HG03565 (cell line): ENCODE measurements around the gene FAM149A.

Experiments
- ATAC-seq: cut with Tn5 transposase; IDR thresholded peaks from one replicate; pipeline ENCODE4 v1.9.1; 2021; ENCODE audit warnings: mild to moderate bottlenecking, moderate library complexity; ENCODE audit not compliant: unreplicated experiment

The FAM149A gene

DNA sequence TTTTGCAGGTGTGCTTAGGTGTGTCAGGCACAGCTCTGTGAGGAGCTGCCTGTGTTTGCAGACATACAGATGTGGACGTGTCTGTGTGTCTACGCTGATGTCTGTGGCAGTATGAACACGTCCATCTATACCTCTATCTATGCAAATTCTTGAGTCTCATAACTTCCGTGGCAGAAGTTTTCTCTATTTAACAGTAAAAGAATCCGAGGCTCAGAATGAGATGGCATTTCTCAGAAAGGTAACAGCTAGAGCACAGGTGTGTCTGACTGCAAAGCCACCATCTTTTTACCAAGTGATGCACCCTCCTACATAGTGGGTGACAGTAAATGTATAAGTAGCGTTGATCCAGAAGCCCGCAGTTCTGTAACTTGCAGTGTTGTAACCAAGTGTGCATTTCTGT is 47.0 kb downstream of the FAM149A start:
- peak; percentile 48 for ATAC-seq

DNA sequence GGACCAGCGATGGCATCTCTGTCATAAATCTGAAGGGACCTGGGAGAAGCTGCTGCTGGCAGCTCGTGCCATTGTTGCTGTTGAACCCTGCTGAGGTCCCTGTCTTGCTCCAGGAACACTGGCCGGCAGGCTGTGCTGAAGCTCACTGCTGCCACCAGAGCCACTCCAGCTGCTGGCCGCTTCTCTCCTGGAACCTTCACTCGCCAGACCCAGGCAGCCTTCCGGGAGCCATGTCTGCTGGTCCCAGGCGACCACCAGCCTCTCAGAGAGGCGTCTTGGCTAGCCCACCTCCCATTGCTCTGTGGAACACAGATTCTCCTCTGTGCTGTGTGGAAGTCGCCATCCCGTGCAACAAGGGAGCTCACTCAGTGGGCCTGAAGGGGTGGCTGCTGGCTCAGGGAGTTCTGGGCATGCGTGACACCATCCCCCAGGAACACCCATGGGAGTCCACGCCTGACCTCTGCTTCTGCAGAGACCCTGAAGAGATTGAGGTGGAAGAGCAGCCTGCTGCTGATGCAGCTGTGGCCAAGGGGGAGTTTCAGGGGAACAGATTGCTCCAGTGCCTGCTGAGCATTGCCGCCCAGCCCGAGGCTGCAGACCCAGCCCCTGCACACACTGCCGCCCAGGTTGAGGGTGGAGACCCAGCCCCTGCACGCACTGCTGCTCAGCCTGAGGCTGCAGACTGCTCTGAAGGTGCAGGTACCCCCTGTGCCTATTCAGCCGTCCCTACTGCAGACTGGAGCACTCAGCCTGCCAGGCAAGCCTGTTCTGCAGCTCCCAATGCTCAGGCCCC is 53.7 kb downstream of the FAM149A start:
- ATAC-seq, result peak; percentile 40

DNA sequence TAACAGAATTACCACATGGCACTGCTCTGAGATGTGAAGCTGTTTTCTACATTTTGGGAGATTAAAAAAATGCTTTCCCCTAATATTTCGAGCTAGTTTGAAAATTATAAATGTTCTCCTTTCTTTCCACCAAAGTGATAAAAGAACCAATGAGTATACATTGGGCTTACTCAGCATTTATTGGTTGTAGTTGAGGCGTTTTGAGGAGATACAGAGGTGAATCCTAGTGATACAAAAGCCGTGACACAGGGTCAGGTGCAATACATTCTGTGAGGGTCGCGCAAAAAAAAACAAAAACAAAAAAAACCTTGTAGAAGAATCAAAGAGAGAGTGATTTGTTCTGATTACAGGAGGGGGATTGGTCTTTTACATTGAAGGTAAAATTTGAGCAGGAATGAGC is 54.5 kb downstream of the FAM149A start:
- no peak for ATAC-seq

DNA sequence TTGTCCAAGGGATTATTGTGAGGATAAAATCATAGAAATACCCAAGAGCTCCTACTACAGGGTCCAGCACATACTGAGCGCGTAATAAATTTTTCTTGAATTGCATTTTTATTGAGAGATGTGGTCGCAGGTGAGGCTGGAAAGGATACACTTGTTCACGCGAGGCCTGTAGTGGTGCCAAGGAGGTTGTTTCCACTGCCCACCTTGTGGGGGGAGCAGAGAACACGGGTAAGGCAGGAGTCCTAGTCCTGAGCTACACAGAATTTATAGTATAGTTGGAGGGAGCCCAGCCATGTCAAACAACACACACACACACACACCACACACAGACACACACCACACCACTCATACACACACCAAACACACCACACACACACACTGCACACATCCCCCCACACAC is 55.1 kb downstream of the FAM149A start:
- no peak for ATAC-seq

DNA sequence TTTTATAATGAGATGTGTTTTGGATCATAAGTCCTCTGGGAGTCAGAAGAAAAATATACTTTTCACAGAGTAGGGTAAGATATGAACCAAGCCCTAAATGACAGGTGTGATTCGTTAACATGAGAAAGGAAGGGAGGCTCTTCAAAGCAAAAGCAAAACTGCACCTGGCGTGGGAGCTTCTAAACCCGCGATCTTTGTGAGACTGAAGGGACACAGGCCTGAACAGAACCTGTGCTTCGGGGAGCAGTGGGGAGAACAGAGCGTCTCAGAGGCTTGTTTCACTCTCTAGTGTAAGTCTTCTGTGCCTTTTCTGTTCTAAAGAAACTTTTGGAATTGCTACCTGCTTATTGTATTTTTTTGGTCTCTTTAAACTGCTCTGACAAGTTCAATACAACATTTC is 56.6 kb downstream of the FAM149A start:
- ATAC-seq, result peak; percentile 89

DNA sequence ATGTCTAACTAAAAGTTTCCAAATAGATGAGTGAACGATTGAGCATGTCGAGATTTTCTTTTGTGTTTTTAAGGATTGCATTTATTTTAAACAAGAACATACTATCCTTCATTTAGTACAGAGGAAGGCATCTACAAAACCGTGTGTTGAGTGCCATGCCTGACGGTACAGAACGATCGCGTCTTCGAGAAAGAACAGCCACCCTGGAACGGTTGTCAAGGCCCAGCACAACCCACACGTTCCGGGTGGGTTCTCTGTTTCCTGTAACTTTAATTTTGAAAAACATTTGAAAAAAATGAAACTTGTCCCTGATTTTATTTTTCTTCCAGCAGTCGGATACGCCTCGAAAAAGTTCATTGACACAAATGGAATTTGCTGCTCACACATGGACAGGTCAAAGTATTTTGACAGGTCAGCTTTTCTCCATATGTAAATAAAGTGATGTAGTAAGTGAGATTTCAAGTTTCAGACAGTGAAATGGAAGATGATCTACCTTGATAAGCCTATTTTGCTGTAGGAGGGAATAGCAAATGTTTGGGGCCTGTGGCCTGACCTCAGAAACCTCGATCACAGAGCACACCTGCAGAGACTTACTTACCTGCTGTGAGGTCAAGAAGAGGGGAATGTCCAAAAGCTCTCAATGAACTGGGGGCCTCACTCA is 62.5 kb downstream of the FAM149A start:
- ATAC-seq, result no peak

DNA sequence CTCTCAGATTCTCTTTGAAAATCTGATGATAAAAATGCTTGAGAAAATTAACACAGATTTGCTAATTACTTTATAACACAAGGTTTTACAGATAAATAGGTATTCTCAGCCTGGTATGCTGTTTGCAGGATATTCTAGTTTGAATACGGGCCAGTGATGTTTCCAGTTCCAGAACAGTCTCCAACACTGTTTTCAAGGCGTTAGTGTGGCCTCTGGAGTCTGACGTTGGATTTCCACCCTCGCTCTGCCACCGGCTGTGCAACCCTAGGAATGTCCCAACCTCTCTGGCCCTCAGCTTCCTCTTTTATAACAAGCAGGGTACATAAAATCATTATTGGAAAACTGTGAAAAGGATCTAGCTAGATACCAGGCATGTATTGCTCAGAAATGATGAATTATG is 63.1 kb downstream of the FAM149A start:
- ATAC-seq, result no peak

DNA sequence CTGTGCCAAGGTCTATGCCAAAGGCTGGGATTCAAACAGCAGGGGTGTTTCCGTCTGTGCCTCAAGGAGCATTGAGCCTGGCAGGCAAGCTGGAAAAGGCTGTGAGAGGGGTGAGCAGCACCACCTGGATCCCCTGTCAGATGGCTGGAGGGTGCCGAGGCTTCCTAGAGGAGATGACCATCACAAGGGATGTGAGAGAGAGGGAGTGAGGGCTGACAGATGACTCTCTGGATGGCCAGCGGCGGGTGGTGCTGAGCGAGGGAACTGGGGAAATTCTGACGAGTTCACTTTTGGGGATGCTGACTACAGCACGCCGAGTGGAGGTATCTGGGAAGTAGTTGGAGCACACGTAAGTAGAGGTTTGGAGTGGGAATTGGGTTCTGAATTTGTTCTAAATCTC is 64.2 kb downstream of the FAM149A start:
- no peak for ATAC-seq

DNA sequence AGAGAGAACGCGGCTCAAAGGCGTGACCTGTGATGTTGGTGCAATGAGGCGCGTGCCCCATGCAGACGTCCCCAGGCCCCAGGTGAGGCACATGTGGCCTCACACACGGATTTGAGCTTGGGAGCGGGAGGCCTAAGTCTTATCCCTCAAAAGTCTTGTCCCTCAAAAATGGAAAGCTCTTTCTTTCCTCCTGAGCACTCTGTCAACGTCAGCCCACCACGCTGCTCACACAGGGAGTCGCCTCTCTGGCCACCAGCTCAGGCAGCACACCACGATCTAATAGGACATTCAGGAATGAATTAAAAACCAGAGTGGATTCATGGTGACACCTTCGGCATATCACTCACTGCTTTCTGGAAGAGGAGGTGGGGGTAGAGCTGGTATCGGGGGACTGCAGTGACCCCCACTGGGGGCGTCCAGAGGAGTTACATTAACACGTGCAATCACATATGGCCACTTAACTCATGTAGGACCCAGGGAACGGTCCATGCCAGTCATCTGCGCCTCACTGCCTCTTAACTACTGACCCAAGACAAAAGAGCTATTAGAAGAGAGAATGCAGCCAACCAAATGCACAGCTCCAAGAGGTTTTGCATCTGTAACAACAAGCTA is 64.9 kb downstream of the FAM149A start:
- ATAC-seq, result no peak

DNA sequence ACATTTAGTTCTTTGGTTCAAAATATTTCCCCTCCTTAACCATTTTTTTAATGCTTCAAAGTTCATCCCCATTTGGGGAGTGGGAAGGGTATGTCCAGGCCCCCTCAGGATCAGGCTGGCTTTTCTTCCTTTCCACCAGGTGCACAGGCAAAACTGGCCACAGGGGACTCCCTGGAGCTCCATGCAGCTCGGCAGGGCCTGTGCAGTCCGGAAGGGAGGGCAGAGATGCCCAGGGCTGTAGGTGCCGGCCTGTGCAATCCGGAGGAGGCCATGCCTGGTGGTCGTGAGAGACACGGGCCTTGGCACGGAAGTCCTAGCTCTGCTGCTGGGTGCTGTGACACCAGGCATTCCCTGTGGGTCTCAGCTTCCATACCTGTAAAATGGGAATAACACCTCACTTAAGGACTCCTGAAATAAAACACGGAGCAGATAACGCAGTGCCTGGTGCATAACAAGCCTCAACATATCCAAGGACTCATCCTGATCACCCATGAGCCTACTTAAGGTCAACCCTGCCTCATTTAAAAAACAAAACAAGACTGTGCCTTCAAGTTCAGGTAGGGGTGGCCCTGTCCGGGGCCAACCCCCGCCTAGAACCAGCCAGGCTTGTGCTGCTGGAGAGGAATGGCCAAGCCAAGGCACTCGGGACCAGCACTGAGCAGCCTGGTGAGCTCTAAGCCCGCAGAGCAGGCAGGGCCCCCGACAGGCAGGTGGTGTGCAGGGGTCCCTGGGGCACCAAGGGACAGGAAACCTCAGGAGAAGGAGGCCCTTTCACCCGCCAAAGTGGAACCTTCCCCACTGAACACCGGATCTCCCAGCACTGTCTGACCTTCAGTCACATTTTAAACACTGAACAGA is 65.7 kb downstream of the FAM149A start:
- ATAC-seq, result no peak

DNA sequence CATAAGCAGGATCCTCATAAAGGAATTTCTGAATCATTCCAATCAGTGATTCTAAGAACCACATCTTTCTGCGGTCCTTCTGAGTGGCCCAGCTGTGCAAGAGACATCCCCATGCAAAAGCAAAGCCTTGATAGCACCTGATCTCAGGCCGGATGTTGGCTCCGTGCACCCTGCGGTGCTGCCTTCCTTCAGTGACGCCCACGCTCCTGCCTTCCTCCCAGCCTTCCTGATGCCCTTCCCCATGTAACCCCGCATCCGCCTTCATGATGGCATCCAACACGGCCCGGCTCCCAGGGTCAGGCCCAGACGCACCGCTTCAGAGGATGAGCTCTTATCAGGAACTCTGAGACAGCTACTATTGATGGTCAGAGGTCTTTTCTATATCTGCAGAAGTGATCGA is 66.5 kb downstream of the FAM149A start:
- ATAC-seq, result no peak

DNA sequence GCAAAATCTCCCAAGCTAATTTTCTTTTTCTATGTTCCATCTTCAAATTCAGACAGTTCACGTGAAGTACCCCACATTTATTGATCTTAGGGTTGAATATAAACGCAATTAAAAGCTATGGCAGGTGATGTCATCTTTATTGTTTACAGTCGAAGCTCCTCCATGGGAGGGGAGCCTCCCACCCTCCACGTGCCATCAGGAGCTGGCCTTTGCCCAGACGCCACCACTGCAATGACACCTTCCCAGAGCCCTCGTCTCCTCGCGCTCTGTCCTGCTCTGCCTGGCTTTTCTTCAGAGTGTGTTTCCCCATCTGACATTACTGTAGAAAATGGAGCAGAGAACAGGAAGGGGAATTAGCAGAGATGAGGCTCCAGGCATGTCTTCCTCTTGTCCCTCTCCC is 68.0 kb downstream of the FAM149A start:
- ATAC-seq, result no peak

DNA sequence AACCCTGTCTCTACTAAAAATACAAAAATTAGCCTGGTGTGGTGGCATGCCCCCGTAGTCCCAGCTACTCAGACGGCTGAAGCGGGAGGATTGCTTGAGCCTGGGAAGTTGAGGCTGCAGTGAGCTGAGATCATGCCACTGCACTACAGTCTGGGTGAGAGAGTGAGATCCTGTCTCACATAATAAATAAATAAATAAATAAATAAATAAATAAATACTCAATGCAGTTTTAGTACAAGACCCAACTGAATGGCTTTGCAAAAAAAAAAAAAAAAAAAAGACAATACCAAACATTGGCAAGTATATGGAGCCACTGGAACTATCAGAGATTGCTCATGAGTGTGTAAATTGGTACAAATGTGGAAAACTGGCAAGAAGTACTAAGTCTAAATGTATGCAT is 83.6 kb downstream of the FAM149A start:
- ATAC-seq, result no peak

DNA sequence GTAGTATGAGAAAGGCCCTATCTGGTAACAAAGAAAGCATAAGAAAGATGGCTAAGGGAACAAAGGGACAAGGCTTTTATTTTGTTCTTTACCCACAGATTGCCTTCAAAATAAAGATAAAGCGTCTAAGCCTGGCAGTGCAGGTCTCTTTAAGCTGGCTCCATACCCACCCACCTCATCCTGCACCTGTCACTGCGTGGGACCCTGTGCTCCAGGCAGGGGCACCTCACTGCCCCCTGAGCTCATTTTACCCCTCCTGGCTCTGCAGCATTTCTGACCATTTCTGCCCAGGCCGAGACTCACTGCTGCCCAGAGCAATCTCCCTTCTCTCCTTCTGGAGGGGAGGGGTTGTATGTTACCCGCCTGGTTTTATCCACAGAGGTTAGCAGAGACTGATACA is 85.2 kb downstream of the FAM149A start:
- no peak for ATAC-seq

DNA sequence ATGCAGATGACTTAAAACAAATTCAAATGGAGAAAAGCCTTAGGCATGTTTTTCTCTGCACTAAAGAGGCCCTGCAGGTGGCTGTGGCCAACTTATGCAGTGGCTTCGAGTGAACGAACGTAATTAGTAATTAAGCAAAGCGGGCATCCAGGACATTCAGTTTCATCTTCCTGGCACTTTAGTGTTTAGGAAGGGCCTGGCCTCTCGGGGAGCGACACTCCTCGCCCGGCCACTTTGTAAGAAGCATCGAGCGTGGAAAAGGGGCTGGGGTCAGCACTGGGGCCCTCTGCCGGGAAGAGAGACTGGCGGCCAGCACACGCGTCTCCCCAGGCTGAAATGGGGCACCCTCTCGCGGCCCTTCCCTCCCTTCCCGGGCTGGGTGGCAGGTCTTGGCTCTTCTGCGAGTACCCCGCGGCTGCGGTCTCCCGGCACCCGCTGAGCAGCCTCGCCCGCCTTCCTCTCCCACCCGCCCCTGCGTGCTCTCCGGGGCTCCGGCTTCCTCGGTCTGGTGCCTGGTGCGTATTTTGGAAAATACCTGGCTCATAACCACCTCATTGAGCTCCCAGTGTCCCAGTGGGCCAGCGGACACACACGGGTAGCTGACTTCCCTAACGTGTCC is 86.2 kb downstream of the FAM149A start:
- ATAC-seq, result peak; percentile 7

DNA sequence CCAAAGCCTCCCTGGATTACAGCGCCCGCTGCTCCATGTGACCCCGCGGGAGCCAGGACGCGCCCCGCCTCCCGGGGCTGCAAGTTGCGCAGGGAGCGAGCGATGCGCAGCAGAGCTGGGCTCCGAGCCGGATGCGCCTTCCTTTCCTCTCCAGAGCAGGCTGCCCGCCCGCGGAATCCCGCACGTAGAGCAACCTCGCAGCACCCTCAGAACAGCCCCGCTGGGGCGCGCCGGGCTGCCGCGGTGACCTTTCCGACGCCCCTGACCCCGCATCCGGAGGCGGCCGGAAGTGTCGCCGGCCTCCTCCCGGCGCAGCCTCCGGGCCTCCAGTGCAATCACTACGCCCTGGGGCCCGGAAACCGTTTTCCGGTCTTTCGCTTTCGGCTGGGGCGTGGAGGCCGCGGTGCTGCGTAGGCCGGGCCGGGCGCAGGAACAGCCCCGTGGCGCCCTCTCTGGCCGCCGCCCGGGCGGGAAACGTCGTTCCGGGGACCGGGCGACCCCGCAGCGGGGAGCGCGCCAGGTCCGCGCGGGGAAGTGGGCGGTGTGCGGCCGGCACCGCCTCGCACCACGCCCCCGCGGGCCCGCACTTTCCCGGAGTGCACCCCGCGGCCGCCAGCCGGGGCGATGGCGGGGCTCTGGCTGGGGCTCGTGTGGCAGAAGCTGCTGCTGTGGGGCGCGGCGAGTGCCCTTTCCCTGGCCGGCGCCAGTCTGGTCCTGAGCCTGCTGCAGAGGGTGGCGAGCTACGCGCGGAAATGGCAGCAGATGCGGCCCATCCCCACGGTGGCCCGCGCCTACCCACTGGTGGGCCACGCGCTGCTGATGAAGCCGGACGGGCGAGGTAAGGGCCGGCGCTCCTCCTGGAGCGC is 86.9 kb downstream of the FAM149A start, which contains the start of gene CYP4V2:
Gene CYP4V2 (plus strand): TSS at position 368 of the 866 bp plus-strand sequence. CDS start 257 bp downstream, at position 625.
- ATAC-seq, result peak; percentile 85

DNA sequence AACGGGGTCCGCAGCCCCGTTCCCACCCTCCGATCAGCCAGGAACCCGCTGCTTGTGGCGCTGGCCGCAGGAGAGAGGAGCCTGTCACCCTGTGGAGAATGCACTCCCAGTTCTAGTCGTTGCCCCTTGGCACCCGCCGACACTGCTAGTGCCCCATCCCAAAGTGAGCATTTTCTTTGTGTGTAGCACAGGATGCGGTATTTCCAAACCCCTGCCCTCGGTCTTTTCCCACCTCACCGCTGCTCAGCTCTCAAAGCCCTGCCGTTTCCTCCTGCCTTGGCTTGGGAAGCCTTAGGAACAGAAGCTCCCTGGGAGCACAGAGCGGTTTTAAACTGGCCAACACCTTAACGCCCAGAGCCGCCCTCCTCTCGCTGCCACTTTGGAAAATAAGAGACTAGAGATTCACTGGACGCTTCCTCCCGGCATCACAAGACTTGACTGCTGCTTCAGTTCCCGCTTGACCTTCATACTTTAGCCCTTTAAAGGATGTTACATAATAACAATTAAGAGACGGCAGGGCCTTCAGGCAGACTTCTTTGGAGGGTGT is 87.6 kb downstream of the FAM149A start:
- ATAC-seq, result peak; percentile 2

DNA sequence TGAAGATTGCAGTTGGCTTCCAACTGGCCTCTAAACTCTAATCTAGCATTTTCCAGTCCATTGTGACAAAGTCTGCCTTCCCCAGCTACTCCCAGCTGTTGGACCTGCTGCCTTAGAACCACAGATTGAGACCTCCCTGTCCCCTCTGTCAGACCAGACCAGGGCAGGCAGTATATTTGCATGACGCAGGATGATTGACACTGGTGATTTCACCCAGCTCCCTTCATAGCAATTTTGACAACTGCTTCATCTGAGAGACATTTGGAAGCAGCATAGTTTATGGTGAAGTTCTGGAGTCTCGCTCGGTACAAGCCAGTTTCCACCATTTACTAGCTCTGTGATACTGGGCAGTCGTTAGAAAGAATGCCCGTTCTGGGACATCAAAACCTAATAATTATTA is 89.3 kb downstream of the FAM149A start:
- no peak for ATAC-seq

DNA sequence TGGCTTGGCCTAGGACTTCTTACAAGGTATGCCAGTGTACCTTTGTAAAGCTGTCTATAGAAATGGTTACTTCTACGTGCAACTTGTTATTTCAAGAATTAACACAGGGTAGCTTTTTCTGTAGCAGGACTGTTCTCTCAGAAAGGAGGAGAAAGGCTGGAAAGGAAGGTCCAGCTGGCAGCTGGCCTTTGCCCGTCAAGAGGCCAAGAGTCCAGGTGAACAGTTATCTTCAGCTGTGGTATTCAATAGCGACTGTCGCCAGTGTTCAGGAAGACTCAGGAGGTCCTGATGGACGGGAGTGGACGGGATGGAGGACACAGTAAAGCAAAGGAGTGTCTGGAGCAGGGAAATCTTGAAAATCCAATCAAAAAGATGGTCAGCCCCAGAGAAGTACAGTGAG is 91.6 kb downstream of the FAM149A start:
- no peak for ATAC-seq
